Measurements from ENCODE around the gene PRSS33.
A peak's percentile ranks its signal among the peaks of the same experiment; 100 is the strongest.

PRSS33 gene

GRCh38 chr16:2777231-2777902 is 10.0 kb downstream of the PRSS33 start, which contains the start of gene ELOB:
ELOB (minus strand) TSS chr16:2777280; CDS start chr16:2777239, 41 bp downstream.
- DNase-seq (ENCODE audit: low spot score), result peak; percentile 76

- DNase-seq (ENCODE audit: low spot score), result no peak
Measured at GRCh38 chr16:2776500-2777139, 10.7 kb downstream of the PRSS33 start.

- DNase-seq (ENCODE audit: low spot score), result no peak
Measured at GRCh38 chr16:2775765-2776499, 11.4 kb downstream of the PRSS33 start.

GRCh38 chr16:2775131-2775716 is 12.1 kb downstream of the PRSS33 start:
- DNase-seq (ENCODE audit: low spot score), result no peak

- DNase-seq (ENCODE audit: low spot score), result no peak
Measured at GRCh38 chr16:2774161-2774891, 13.0 kb downstream of the PRSS33 start.

GRCh38 chr16:2773188-2773968 is 14.0 kb downstream of the PRSS33 start:
- no peak for DNase-seq (ENCODE audit: low spot score)

GRCh38 chr16:2771496-2772402 is 15.6 kb downstream of the PRSS33 start:
- no peak for DNase-seq (ENCODE audit: low spot score)

- DNase-seq (ENCODE audit: low spot score), result peak; percentile 55
Measured at GRCh38 chr16:2770057-2770951, 17.1 kb downstream of the PRSS33 start.

- no peak for DNase-seq (ENCODE audit: low spot score)
Measured at GRCh38 chr16:2769675-2770056, 17.7 kb downstream of the PRSS33 start.

GRCh38 chr16:2769100-2769529 is 18.2 kb downstream of the PRSS33 start:
- no peak for DNase-seq (ENCODE audit: low spot score)

GRCh38 chr16:2768403-2769089 is 18.8 kb downstream of the PRSS33 start:
- DNase-seq (ENCODE audit: low spot score), result no peak

GRCh38 chr16:2767891-2768290 is 19.5 kb downstream of the PRSS33 start:
- no peak for DNase-seq (ENCODE audit: low spot score)

GRCh38 chr16:2767140-2767731 is 20.1 kb downstream of the PRSS33 start:
- no peak for DNase-seq (ENCODE audit: low spot score)

GRCh38 chr16:2766430-2767139 is 20.8 kb downstream of the PRSS33 start:
- no peak for DNase-seq (ENCODE audit: low spot score)

GRCh38 chr16:2765462-2766404 is 21.6 kb downstream of the PRSS33 start:
- no peak for DNase-seq (ENCODE audit: low spot score)

- no peak for DNase-seq (ENCODE audit: low spot score)
Measured at GRCh38 chr16:2764718-2765117, 22.6 kb downstream of the PRSS33 start.

Measured in SW480 (cell line).